Endothelial cell of hepatic sinusoid (primary cell): ENCODE measurements around the gene ASB2.

ENCODE experiments used
- in situ Hi-C: cut with HindIII; loops from 2 replicates; pipeline ENCODE4 v1.10.0; 2017; ENCODE audit warnings: low sequenced_read_pairs

ASB2 gene

DNA sequence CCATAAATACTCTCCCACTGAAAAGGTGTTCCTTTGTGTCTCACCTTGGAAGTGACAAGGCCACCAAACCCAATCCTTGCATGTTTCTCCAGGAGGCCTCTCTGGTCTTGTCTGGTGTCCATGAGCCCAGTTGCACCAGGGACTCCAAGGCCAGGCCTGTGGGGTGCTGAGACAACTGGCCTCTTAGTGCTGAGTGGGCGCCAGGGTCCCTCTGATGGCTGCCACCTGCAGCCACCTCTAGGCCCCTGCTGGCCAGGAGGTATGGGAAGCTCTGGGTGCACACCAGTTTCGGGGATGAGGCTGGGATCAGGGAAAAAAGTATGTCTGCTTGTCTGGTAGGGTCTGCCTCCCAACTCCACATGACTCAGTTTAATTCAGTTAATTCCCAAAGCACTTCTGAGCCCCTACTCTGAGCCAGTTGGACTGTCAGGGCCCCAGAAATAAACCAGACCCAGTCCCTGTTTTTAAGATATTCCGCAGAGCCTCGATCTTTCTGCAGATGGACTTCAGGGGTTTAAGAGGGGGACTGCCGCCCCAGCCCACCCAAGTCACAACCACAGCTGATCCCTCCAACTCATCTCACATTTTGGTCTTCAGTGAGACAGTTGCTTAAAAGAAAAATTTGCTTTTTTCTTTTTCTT is 64.3 kb downstream of the ASB2 start:
- in situ Hi-C loops = no loop called here

DNA sequence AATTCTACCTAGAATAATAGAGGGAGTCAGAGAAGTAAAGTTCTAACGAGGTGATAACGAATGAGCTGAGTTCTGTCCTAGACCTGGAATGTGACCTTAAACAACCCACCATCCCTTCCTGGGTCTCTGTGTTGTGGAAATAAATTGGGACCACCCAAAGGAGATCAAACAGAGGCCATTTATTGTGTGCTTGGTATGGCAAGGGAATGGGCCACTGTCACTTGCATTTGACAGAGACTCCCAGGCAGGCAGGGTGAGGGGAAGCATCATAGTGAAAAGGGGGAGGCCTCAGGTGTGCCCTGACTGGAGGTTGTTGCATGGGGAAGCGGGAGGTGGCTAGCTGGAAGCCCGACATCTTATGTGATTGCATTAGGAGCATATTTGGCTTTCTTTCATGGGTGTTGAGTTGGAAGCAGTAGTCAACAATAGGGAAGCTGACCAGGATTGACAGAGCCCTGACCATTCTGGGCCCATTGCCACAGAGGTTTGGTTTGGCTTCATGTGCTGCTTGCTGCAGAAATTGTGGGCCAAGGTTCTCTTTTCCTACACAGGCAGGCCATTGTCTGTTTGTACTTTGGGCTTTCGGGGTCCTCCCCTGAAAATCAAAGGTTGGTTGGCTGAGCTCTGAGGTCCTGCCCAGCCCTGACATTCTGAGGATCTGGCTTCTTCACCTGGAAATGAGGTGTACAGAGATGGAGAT is 66.8 kb downstream of the ASB2 start:
- in situ Hi-C loops = no loop called here

DNA sequence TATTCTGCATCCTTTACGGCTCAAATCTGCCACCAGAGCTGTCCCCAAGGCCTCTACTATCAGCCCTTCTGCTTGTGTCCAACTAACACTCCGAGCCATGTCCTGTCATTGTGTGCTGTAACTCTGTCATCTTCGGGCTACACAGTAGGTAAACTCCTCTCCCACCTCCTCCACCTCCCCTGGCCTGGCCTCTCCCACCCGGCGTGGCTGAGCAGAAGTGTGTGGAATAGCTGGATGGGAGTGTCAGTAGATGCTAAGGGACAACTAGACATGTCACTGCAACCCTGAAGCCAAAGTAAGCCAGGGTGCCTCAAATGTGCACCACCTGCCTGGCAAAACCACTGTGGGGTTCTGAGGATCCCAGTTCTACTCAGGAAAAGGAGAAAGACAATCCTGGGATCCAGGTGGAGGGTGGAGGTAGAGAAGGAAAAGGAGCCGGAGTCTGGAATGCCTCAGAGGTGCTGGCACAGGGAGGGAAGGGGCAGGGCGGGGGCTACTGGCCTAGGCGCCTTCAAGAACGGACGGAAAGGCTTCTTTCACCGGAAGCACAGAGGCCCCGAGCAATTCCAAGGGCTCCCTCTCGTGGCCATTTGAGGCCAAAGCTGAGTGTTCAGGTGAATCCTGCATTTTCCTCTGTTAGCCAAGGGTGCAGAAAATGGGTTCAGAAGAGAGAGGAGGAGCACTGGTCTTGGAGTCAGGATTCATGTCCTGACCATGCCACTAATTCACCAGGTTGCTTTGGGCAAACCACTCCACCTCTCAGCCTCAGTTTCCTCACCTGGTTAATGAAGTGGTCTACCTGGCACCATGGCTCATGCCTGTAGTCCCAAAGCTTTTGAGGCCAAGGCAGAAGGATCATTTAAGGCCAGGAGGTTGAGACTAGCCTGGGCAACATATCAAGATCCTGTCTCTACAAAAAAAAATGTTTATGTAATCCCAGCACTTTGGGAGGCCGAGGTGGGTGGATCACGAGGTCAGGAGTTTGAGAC is 69.7 kb downstream of the ASB2 start:
- in situ Hi-C loops = no loop called here

DNA sequence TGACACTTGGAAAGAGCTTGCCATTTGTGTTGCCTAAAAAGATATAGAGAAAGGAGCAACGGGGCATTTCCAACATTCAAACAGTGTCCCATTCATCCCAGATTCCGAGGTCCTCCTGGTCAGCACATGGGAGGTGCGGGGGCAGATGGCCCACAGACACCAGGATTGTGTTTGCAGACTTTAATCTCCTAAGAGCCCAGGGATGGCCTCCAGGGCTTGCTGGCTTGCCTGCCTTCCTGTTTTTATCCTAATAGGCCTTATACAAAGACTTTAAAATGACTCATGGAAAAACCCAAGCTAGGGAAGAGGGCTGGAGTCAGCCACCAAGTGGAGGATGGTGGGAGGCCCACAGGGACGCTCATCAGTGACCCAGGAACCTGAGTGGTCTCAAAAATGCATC is 70.7 kb downstream of the ASB2 start:
- in situ Hi-C loops = no loop called here

DNA sequence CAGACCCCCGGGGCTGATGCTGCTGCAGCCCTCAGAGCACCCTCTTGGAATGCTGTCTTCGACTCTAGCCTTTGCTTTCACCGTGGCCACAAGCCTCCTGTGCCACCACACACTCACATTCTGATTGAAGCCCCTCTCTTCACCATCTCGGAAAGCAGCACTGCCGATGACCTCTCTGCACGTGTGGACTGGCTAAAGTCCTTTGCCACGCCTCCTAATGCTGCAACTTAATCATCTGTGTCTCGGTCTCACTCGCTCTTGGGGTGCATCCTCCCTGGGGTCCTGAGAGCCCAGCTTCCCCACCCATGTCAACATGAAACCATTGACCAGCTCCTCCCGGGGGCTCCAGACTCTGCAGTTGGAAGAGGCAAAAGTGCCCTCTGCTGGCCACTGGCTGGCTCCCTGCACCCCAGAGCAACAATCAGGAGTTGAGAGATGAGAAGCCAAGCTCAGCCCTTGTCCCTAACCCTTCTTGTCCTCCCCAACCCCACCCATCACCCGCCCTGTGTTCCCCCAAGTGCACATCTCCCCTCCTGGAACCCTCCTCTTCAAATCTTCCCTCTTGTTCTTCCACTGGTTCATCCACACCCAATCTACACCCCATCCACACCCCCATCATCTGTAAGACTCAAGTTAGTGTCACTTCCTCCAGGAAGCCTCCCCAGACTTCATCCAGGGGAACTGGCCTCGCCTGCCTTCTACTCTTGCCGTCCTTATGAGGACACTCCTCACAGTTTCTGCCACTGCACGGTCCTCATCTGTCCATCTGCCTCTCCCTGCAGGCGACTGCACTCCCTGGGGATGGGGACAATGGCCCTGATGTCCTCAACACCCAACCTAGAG is 72.8 kb downstream of the ASB2 start:
- in situ Hi-C loops = no loop called here

DNA sequence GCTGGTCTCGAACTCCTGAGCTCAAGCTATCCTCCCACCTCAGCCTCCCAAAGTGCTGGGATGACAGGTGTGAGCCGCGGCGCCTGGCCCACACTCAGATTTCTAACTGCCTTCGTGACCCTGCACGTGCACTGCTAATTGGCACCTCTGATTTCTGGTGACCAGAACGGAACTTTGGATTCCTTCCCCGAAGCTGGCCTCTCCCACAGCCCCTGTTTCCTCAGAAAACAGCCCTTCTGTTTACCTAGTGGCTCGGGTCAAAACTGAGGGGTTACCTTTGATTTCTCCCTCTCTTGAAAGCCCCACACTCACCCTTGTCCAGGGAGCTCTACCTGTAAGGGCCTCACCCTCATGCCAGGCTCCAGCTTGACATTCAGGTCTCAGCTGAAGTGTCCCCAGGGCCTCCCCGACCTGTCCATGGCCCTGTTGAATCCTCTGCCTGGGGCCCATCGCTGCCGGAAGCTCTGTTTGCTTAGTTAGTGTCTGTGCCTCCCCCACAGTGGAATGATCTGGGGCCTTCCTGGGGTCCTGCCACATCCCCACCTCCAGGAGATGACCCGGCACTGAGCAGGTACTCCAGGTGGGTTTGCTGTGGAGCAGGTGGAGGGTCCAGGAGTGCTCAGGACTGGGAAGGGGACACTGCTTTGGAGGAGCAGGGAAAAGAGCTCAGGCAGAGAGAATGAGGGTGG is 73.6 kb downstream of the ASB2 start:
- in situ Hi-C loops = no loop called here

DNA sequence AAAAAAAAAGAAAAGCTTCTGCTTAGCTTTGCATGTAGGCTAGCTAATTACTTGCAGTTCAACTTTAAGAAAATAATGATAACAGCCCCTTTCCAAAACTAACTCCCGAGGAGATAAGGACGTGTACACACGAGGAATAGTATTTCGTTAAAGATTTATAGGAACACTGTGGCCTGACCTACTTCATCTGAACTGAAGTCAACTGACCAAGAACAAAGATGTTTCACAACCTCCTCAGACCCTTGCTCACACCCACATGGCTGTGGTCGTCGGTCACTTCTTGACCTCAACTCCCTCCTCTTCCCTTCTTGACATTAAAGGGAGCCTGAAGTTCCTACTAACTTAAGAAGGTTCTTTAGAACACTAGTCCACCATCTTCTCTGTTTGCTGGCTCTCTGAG is 74.6 kb downstream of the ASB2 start:
- in situ Hi-C loops = no loop called here

DNA sequence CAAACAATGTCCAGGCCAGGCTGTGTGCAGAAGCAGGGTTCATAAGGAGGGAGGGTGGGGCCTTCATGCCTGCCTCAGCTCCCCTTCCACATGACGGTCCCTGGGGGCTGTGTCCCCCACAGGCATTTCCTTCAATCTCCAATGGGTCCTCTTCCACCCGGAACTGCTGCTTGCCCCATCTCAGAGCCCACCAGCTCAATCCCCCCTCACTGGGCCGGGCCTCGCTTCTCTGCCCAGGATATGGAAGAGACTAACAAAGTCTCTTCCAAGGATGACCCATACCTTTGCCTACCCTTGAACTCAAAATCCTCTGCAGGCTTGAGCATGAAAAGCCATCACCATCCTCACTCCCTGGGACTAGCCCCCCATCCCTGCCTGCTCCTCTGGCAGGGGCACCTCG is 77.6 kb downstream of the ASB2 start:
- in situ Hi-C loops = no loop called here

DNA sequence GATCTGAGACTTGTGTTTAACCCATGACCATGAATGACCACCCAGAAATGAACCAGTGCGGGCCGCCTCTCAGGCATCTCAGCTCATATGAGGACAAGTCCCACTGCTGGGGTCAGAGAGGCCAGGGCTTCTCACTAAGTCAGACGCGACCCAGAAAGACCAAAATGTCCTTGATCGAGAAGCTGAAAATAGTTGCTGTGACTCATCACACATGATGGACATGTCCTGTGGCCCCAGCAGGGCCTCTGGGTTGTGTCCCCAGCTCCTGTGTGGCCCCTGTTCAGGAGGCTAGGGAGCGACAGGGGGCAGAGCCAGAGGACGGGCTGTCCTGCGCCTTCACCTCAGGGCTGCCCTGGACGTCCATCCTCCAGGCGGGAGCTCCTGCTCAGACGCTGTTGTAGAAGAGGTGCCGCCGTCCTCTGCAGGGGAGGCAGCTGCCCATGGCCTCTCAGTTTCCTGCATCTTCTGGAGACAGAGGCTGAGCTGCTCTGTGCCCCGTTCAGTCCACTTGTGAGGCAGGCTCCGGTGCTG is 78.2 kb downstream of the ASB2 start:
- in situ Hi-C loops = no loop called here

DNA sequence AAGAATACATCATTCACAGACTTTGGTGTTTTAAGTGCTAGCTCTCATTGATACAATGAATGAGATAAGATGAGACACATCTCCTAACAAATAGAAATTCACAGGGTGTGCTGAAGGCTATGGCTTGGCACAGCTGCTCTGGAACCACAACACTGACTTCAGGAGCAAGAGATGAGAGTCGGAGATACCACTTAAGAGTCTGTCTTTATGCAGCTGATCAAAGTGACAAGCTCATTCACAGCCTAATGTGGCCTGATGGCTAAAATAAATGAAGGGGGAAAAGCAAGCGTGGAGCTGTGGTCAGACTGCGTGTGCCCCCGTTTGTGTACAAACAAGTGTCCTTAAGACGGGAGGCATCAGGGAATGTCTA is 78.9 kb downstream of the ASB2 start:
- in situ Hi-C loops = no loop called here

DNA sequence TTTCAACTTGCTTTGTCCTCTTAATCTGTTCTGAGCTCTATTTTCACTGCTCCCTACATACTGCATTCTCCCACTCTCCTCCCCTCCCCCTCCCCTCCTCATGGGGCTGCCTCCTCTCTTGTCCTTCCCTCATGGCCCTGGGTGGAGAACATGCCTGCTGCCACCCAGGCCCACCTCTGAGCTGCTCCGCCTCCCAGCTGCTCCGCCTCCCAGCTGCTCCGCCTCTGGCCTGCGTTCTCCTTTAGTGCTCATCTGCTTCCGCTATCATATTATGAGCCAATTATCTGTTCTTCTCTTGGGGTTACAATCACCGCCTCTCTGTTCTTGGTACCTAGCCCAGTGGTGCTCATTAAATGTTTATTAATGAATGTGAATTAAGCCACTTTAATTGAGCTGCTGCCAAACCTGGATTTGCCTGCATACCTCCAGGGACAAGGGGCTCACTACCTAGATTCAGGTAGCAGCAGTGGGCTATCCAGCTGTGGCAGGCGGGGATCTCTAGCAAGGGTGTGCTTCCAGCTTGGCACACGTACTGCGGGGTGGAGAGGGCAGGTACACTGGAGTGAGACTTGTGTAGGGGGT is 81.3 kb downstream of the ASB2 start:
- in situ Hi-C loops = no loop called here

DNA sequence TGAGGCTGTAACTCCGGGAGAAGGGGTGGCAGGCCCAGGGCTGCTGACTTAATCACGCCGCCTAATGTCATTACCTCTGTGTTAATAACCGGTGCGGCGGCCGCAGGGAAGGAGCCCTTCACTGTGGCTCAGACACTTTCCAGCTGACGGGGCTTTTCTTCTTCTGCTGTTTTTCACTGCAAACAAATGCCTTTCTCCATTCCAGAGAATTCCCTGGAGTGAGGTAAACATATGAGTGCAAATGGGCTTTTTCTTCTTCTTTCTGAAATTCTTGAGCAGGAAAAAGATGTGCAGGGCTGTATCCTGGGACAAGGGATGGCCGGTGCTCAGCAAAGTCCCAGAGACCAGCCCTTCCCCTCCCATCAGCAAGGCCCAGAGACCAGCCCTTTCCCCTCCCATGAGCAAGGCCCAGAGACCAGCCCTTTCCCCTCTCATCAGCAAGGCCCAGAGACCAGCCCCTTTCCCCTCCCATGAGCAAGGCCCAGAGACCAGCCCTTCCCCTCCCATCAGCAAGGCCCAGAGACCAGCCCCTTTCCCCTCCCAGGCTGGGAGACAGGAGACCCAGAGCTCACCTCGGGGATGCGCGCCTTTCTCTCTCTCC is 82.6 kb downstream of the ASB2 start:
- in situ Hi-C loops = no loop called here

DNA sequence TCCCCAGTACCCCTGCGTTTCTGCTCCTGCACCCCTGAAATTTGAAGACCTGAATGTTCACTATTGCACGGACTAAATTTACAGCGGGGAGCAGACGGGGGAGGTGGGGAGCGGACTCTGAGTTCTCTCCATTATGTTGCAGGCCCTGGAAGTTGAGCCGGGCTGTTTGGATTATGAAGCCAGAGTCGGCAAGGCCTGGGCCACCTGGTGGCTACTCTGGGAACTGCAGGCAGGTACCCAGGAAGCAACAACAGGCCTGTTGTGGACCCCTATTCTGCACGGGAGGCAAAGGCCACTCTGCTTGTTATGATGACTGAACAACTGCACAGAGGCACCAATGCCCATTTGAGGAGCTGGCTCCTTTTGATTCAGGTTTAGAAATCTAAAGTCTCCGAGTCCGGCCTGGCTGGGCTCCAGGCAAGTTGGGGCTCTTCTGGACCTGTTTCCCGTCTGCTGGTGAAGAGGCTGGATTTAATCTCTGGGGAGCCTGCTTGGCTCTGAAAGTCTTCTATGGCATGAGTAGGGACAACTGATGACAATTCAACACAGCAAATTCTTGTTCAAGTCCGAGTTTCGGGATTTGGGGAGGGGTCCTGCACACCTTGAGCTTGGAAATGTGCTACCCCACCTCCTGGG is 83.3 kb downstream of the ASB2 start:
- in situ Hi-C loops = no loop called here

DNA sequence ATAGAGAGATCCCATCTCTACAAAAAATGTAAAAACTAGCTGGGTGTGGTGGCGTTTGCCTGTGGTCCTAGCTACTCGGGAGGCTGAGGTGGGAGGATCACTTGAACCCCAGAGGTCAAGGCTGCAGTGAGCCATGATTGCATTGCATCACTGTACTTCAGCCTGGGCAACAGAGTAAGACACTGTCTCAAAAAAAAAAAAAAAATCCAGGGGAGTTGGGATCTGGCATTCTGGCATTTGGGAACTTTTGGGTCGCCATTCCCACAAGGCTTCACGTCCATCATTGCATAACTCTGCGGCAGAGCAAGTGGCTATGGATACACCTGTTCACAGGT is 83.9 kb downstream of the ASB2 start:
- in situ Hi-C loops = no loop called here

DNA sequence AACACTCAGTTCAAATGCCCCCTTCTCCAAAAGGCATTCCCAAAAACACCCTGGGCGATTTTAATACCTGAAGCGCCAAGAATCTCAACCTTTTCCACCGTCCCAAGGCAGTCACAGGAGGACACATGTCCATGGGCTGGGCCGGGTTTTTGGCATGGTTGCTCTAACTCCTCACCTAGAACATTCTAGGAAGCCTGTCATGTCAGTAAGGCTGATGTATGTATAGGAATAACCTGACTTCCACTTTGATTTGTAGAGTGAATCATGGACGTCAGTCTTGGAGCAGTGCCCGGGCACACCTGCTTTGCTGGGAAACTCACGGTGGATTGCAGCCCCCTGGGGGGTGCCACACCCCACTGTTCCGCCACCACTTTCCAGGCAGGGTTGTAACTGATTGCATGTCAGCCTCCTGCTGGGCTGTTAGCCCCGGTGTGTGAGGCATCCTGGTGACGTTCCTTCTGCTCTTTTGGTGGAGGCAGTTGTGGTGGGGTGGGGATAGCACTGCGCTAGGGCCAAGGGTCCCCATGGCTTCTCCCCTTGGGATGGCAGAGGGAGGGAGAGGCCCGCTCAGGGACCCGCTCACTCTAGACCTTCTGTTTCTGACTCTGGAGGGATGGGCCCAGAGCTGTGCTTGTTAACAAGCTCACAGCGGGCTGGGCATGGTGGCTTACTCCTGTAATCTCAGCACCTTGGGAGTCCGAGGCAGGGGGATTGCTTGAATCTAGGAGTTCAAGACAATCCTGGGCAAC is 84.4 kb downstream of the ASB2 start:
- in situ Hi-C loops = no loop called here

DNA sequence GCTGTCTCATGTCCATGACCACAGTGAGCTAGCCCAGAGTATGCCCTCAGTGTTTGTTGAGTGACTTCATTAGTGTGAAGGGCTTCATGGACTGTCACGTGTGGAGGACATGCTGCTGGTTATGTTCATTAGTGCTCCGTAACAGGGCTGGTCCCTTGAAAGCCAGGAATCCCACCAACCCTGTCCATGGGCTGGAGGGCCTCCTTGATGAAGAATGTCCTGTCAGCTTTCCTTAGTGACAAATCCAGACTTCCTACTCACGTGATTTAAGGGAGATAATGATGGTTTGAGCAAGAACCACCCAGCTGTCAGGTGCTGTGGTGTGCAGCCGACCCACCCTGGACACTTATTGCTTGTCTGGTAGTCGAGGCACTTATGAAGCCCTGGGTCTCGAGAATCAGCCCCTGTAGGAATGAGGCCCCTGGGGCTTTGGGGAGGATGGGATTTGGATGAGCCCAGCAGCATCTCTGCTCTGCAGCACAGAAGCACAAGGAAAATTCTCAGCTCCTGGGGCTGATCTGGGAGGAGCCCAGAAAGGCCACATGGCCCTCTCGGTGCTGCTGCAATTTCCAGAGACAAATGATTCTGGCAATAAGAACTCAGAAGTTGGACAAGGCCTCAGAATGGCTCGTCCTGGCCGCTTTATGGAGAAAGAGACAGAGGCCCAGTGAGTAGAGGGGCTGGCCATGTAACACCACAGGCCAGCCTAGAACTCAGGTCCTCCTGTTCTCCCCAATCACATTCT is 86.5 kb downstream of the ASB2 start:
- in situ Hi-C loops = no loop called here

DNA sequence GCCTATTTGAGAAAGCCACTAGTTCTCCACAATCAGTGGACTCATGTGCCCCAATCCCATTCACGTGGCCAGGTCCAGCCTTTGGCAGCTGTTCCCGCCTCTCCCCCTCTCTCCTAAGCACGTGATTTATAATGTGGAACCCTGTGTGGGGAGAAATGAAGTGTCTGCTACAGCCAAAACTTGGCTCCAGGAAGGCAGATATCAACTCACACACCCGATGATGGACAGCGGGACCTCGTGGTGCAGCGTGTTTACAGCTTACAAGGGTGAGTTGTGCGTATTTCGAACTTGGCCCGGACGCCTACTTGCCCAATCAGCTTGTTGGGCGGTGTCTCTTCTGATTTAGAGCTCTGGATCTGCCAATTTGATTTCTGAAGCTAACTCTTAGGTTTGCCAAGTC is 87.4 kb downstream of the ASB2 start:
- in situ Hi-C loops = no loop called here
